ENCODE measurements around the gene SPHKAP.
"Not testable (repeated sequence)": the region's sequence is repeated elsewhere in the genome, so short reads cannot be mapped to it uniquely, and the experiment has no call there.

Gene SPHKAP

DNA sequence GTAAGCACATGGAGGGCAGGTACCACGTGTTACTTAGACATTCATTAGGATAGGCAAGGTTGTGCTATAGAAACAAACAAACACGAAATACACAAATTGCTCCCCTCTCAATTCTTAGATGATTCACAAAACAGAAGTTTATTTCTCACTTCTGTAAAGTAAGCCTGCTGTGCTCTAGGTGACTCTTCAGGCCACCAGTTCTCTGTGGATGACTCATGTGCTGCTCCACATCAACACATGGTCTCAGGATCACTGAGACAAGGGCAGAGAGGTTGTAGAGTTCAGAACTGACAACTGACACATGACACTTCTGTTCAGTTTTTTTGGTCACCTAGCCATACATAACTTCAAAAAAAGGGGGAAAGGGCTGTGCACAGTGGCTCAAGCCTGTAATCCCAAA is 239.5 kb downstream of the SPHKAP start:
- TF ChIP-seq CTCF (IDR thresholded peaks at IDR 0.05) = no peak
- Histone ChIP-seq H3K27ac (no peak overlapping the region), H3K4me3 (no peak overlapping the region)
- DNase-seq (ENCODE audit: low spot score) = no peak

- H3K27ac ChIP-seq = no peak overlapping the region
- DNase-seq (ENCODE audit: low spot score) = no peak
- no peak overlapping the region for H3K4me3 ChIP-seq
- TF ChIP-seq CTCF (IDR thresholded peaks at IDR 0.05) = no peak
Observed at GRCh38 chr2:227939271-227940027, 242.0 kb downstream of the SPHKAP start.

DNA sequence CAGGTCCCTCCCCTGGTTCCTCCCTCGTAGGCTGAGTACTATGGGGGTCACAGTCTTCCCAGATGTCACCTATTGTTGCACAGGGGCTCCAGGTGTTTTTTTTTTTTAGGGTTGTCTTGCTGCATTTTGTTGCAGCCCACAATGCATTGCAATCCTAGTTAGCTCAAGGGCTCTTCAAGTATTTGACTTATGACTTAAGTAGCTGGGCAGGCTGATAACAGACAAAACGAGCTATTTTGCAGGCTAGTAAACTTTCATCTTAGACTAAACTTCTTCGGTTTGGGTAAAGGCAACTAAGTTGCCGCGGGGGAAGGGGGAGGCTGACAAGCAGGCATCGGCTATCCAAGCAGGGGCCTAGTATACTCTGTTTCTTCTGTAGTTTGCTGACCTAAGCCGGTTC is 245.2 kb downstream of the SPHKAP start:
- not testable (repeated sequence) for H3K27ac ChIP-seq; DNase-seq (ENCODE audit: low spot score); H3K4me3 ChIP-seq

- no peak for DNase-seq (ENCODE audit: low spot score)
- TF ChIP-seq CTCF (IDR thresholded peaks at IDR 0.05) = no peak
- H3K27ac ChIP-seq = no peak overlapping the region
- H3K4me3 ChIP-seq = no peak overlapping the region
Observed at GRCh38 chr2:227933884-227934283, 247.6 kb downstream of the SPHKAP start.

- H3K27ac ChIP-seq = no peak overlapping the region
- TF ChIP-seq CTCF (IDR thresholded peaks at IDR 0.05) = no peak
- DNase-seq (ENCODE audit: low spot score) = no peak
- H3K4me3 ChIP-seq = no peak overlapping the region
Observed at GRCh38 chr2:227932403-227932802, 249.1 kb downstream of the SPHKAP start.

DNA sequence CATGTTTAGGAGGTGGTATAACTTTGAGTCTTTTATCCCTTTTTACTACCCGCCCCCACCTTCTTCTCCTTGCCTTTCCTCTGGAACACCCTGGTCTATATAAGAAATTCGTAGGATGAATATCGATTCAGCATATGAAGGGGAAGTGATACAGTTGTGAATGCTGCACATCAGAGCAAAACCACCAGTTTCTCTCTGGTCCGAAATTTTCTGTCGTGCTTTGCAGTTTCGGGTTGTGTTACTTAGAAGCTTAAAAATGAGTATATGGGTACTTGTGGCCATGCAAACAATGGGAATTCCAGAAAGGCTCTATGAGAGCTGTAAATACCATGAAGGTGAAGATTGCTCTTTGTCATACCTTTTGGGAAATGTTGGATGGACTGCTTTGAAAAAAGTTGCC is 249.5 kb downstream of the SPHKAP start:
- no peak for DNase-seq (ENCODE audit: low spot score)
- TF ChIP-seq CTCF (IDR thresholded peaks at IDR 0.05) = no peak
- no peak overlapping the region for H3K4me3 ChIP-seq
- H3K27ac ChIP-seq = no peak overlapping the region

Measured in coronary artery (tissue), 2 donors.